GM23338 (cell line): ENCODE results near the gene PPBP. TPM values are rescaled to one million over a fixed set of nuclear protein-coding genes. Genes with fewer than 3 reads are reported as not detected.

Experiments used
- ATAC-seq: fragments of 200-7000 bp; cut with Tn5 transposase; 3 replicates; pipeline ENCODE4 v1.9.1; 2020
- DNase-seq: peaks from one replicate; pipeline ENCODE4 v3.0.0-alpha.2; 2015; ENCODE audit warnings: low spot score
- H2AFZ ChIP-seq: fragments of 200-600 bp; sonication (generic); 2 replicates; pipeline ENCODE4 v1.8.0; 2016; ENCODE audit warnings: antibody characterized with exemption, mild to moderate bottlenecking, moderate library complexity
- H3F3A ChIP-seq: fragments of 200-600 bp; sonication (generic); replicated peaks from 2 replicates; pipeline ENCODE4 v1.8.0; 2017; ENCODE audit warnings: antibody characterized with exemption, mixed run types, low read depth
- H3K27ac ChIP-seq: fragments of 200-600 bp; sonication (generic); 2 replicates; pipeline ENCODE4 v1.6.1; 2016; ENCODE audit warnings: low read depth
- H3K27me3 ChIP-seq: fragments of 200-600 bp; sonication (generic); 2 replicates; pipeline ENCODE4 v1.8.0; 2016; ENCODE audit warnings: mild to moderate bottlenecking, mixed run types, moderate library complexity; ENCODE audit not compliant: insufficient read depth
- H3K36me3 ChIP-seq: fragments of 200-600 bp; sonication (generic); 2 replicates; pipeline ENCODE4 v1.8.0; 2016; ENCODE audit warnings: mild to moderate bottlenecking; ENCODE audit not compliant: insufficient read depth
- H3K4me1 ChIP-seq: fragments of 200-600 bp; sonication (generic); 2 replicates; pipeline ENCODE4 v1.8.0; 2016; ENCODE audit warnings: mild to moderate bottlenecking, moderate library complexity; ENCODE audit not compliant: insufficient read depth
- H3K4me2 ChIP-seq: fragments of 200-600 bp; sonication (generic); 2 replicates; pipeline ENCODE4 v1.7.1; 2017; ENCODE audit warnings: mixed run types
- H3K4me3 ChIP-seq: fragments of 200-600 bp; sonication (generic); 2 replicates; pipeline ENCODE4 v1.6.1; 2016; ENCODE audit warnings: mixed run types
- H3K79me2 ChIP-seq: fragments of 200-600 bp; sonication (generic); replicated peaks from 2 replicates; pipeline ENCODE4 v1.8.0; 2017; ENCODE audit warnings: mild to moderate bottlenecking; ENCODE audit not compliant: insufficient read depth
- H3K9me2 ChIP-seq: fragments of 200-600 bp; sonication (generic); 2 replicates; pipeline ENCODE4 v1.8.0; 2017; ENCODE audit not compliant: insufficient read depth
- H4K20me1 ChIP-seq: fragments of 200-600 bp; sonication (generic); replicated peaks from 2 replicates; pipeline ENCODE4 v1.8.0; 2017; ENCODE audit warnings: mild to moderate bottlenecking; ENCODE audit not compliant: insufficient read depth
- H3K27ac Mint-ChIP-seq: 2 replicates; pipeline ENCODE4 v1.8.0; 2020; ENCODE audit warnings: inconsistent platforms, mild to moderate bottlenecking, moderate library complexity, mixed read lengths
- H3K27me3 Mint-ChIP-seq: 3 replicates; pipeline ENCODE4 v1.8.0; 2022; ENCODE audit warnings: low read depth, mild to moderate bottlenecking, moderate library complexity, mixed read lengths, inconsistent platforms; ENCODE audit not compliant: insufficient read depth, poor library complexity
- H3K36me3 Mint-ChIP-seq: 3 replicates; pipeline ENCODE4 v1.8.0; 2021; ENCODE audit warnings: low read depth, mild to moderate bottlenecking, inconsistent platforms, moderate library complexity, mixed read lengths
- H3K4me1 Mint-ChIP-seq: 3 replicates; pipeline ENCODE4 v1.8.0; 2020; ENCODE audit warnings: mild to moderate bottlenecking, inconsistent platforms, mixed read lengths
- H3K4me3 Mint-ChIP-seq: 3 replicates; pipeline ENCODE4 v1.8.0; 2021; ENCODE audit warnings: moderate library complexity, mild to moderate bottlenecking, inconsistent platforms, mixed read lengths
- H3K9me3 Mint-ChIP-seq: 3 replicates; pipeline ENCODE4 v1.8.0; 2020; ENCODE audit warnings: moderate library complexity, mild to moderate bottlenecking, inconsistent platforms, mixed read lengths
- CREB1 ChIP-seq: fragments of 250-450 bp; sonication (Bioruptor Pico); IDR thresholded peaks from 2 replicates; pipeline ENCODE4 v1.5.0; 2020; ENCODE audit warnings: low read depth, mild to moderate bottlenecking, moderate library complexity
- CTCF ChIP-seq, 2 experiments: fragments of 200-600 bp in 1 of 2; sonication (generic) in 1 of 2; conservative IDR thresholded peaks; 2 replicates each; pipeline versions ENCODE4 v1.5.1 to v1.6.1; 2016 to 2017; ENCODE audit warnings: antibody characterized with exemption in 2 of 2, low read depth in 2 of 2, mild to moderate bottlenecking in 2 of 2, moderate library complexity in 1 of 2
- ETS1 ChIP-seq: IDR thresholded peaks from 2 replicates; pipeline ENCODE4 v1.6.1; 2016; ENCODE audit warnings: antibody characterized with exemption
- EZH2 ChIP-seq: fragments of 200-600 bp; sonication (generic); IDR thresholded peaks from one replicate; pipeline ENCODE4 v1.8.0; 2017; ENCODE audit warnings: antibody characterized with exemption, mild to moderate bottlenecking, low read depth; ENCODE audit not compliant: unreplicated experiment
- EZH2phosphoT487 ChIP-seq: fragments of 200-600 bp; sonication (generic); IDR thresholded peaks from one replicate; pipeline ENCODE4 v1.8.1; 2018; ENCODE audit warnings: antibody characterized with exemption; ENCODE audit not compliant: unreplicated experiment
- POLR2AphosphoS5 ChIP-seq: IDR thresholded peaks from 2 replicates; pipeline ENCODE4 v1.6.1; 2016; ENCODE audit warnings: antibody characterized with exemption, low read depth
- STAT1 ChIP-seq: IDR thresholded peaks from one replicate; pipeline ENCODE4 v1.6.1; 2016; ENCODE audit warnings: antibody characterized with exemption; ENCODE audit not compliant: unreplicated experiment
- ZNF114 ChIP-seq: fragments of 250-450 bp; sonication (Bioruptor Pico); IDR thresholded peaks from 2 replicates; pipeline ENCODE4 v1.5.0; 2020; ENCODE audit warnings: mild to moderate bottlenecking, moderate library complexity
- ZNF331 ChIP-seq: fragments of 250-450 bp; sonication (Bioruptor Pico); IDR thresholded peaks from 2 replicates; pipeline ENCODE4 v1.5.0; 2020; ENCODE audit warnings: low read depth, mild to moderate bottlenecking, moderate library complexity
- polyA plus RNA-seq: library from polyadenylated mRNA; unstranded; fragments of >200 nt; fragmentation: Nextera tagmentation; extraction: Ambion mirVana; gene quantifications from 2 replicates; pipeline ENCODE4 v1.2.1, GENCODE V29; 2016
- total RNA-seq: library from RNA; depleted of rRNA; stranded (reverse); fragments of >200 nt; shearing (Covaris generic); gene quantifications from 2 replicates; pipeline ENCODE4 v1.2.3, GENCODE V29; 2014

The PPBP gene
- total and polyA plus RNA-seq, 2 experiments from 2014 or later = 0.35 to 0.50 TPM

- no peak for TF ChIP-seq STAT1
- no peak for TF ChIP-seq ZNF114 (CRISPR knock-in tag)
- no peak for TF ChIP-seq ZNF331 (CRISPR knock-in tag)
- no peak for TF ChIP-seq EZH2
- no peak for TF ChIP-seq CTCF (conservative IDR thresholded peaks at IDR 0.05; ENCODE audit: low read depth in 2 of 2)
These were observed 21.3 kb upstream of the PPBP start (continued) for GRCh38 chr4:74009307-74009706.

- H2AFZ ChIP-seq = no peak overlapping the region
- ATAC-seq = no peak
- no peaks in the 10 kb centered on the region for H3K27me3 Mint-ChIP-seq
These were observed 18.1 kb upstream of the PPBP start for GRCh38 chr4:74006009-74006476.

More at GRCh38 chr4:74006009-74006476, 18.1 kb upstream of the PPBP start:
- Histone ChIP-seq H3K4me2 (no peak overlapping the region; the same call in 1 of the 2 replicates), H4K20me1 (no peaks in the 10 kb centered on the region), H3F3A (no peaks in the 10 kb centered on the region), H3K4me3 (no peak overlapping the region), H3K9me2 (no peaks in the 10 kb centered on the region; the same call in 1 of the 2 replicates), H3K36me3 (no peaks in the 10 kb centered on the region; the same call in 1 of the 2 replicates), H3K27me3 (no peaks in the 10 kb centered on the region), H3K4me1 (peaks cover 16% of the 10 kb centered on the region), H3K27ac (no peak overlapping the region), H3K79me2 (no peaks in the 10 kb centered on the region)
- Mint-ChIP-seq H3K36me3 (peaks cover 15% of the 10 kb centered on the region), H3K27ac (no peak overlapping the region), H3K4me3 (no peak overlapping the region), H3K4me1 (peaks cover 15% of the 10 kb centered on the region), H3K9me3 (peaks cover 10% of the 10 kb centered on the region; the same call in 2 of the 3 replicates)
- TF ChIP-seq POLR2AphosphoS5 (no peak), ETS1 (no peak), EZH2 (no peak), CREB1 (CRISPR knock-in tag) (no peak), CTCF (conservative IDR thresholded peaks at IDR 0.05; ENCODE audit: low read depth in 2 of 2) (no peak), EZH2phosphoT487 (no peak), STAT1 (no peak), ZNF114 (CRISPR knock-in tag) (no peak)
- DNase-seq = no peak
